Stimulated activated CD8-positive, alpha-beta memory T cell treated with anti-CD3 and anti-CD28 coated beads, Interleukin-7, amount 100 ng/mL, for 4 hours (primary cell): ENCODE data around the gene VMP1.

Source experiments
- DNase-seq, 2 donors: peaks; one replicate each; pipeline ENCODE4 v3.0.0-alpha.2; 2020; ENCODE audit warnings: low read depth in 2 of 2

Gene VMP1

DNA sequence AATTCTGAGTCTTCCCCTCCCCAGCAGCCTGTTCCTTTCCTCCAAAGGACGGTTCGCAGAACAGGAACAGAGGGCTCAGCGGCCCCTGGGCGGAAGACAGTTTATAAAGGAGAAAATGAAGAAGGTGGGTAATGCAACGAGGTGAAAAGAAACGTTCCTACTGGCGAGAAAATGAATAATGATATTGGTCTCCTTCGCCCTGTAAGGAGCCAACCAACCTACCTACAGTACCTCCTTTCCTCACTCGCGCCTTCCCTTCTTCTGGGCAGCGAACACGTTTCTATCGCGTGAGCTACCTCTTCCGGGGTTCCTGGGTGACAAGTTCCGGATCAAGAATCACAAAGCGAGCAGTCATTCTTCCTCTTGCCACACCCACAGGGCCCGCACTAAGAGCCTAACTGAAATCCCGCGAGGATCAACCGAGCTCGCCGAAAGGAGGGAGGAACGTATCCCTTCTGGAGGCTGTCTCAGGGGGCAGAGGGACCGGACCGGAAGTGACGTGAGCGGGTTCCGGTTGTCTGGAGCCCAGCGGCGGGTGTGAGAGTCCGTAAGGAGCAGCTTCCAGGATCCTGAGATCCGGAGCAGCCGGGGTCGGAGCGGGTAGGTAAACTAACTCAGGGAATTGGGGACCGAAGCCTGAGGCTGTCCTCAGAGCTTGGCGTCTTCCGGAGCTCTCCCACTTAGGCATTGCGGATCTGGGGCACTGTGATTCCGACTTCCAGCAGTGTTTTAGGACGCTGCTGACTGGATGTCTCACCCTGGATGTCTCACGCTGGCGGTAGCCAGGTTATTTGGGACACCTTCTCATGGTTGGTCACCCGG is at the start of gene VMP1, which contains the start of gene PTRH2:
Gene VMP1 (plus strand): TSS at position 506 of the 822 bp plus-strand sequence. CDS start 23,793 bp downstream, outside the sequence.
Gene PTRH2 (minus strand): TSS at position 282 of the 822 bp plus-strand sequence. CDS start 9,452 bp downstream, outside the sequence.
- peak; percentile 86 to 89 for DNase-seq

GRCh38 chr17:59666235-59666634 is 41.2 kb upstream of the VMP1 start:
- no peak for DNase-seq

DNA sequence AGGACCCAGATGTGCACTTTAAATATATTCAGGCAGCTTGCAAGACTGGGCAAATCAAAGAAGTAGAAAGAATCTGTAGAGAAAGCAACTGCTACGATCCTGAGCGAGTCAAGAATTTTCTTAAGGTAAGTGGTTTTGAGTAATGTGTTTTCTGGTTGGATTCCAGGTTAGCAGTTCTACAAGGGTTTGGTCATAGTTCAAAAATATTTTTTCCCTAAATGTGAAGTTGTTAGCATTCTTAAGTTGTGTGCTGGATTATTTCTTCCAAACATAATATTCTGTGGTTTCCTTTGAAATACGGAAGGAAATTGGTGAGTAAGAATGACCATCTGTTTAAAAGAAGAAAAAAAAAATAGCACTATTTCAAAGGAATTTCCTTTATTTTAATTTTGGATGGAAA is 38.6 kb upstream of the VMP1 start:
- no peak for DNase-seq

- DNase-seq, result no peak
These were observed 38.0 kb upstream of the VMP1 start for GRCh38 chr17:59669411-59669810.

GRCh38 chr17:59669944-59670343 is 37.5 kb upstream of the VMP1 start:
- DNase-seq, result no peak

GRCh38 chr17:59671386-59671785 is 36.1 kb upstream of the VMP1 start:
- DNase-seq, result no peak

DNA sequence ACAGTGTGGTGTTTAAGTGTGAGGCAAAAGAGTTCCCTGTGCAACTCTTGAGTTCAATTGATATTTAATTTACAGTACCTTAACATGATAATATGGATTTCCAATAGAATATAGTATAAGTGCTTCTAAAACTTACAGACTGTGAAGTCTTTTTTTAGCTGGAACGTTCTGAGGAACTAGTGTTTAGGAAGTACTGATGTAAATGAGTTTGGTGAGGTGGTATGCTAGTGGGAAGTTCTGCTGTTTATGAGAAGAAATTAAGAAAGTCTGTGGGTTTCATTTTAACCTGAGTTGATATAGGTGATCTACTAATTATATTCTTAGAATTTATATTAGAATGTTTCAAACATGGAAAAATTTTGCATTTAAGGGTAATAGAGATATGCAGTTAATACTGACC is 32.2 kb upstream of the VMP1 start:
- DNase-seq, result no peak

GRCh38 chr17:59676716-59677115 is 30.7 kb upstream of the VMP1 start:
- DNase-seq, result no peak

- DNase-seq, result no peak
These were observed 28.5 kb upstream of the VMP1 start for GRCh38 chr17:59678918-59679317.

GRCh38 chr17:59680314-59680713 is 27.1 kb upstream of the VMP1 start:
- DNase-seq, result no peak

DNA sequence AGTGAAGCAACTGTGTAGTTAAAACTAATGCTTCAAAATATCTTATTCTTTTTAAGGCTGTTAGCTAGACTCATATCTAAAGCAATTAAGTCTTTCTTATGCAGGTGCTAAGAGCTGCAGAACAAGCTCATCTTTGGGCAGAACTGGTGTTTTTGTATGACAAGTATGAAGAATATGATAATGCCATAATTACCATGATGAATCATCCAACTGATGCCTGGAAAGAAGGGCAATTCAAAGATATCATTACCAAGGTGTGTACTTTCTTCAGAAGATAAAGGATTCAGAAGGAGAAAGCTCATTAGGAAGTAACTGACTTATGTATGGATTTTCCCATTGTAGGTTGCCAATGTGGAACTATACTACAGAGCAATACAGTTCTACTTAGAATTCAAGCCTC is 24.2 kb upstream of the VMP1 start:
- no peak for DNase-seq

DNA sequence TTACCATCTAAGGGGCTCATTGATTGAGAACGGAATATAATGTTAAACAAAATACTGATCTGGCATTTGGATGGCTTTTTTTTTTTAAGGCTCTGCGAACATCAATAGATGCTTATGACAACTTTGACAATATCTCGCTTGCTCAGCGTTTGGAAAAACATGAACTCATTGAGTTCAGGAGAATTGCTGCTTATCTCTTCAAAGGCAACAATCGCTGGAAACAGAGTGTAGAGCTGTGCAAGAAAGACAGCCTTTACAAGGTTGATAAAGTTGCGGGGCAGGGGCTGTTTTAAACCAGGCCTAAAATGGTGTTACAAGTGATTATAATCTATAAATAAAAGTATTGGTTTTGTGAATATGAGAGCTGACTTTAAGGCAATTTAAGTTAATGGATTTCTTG is 22.5 kb upstream of the VMP1 start:
- no peak for DNase-seq

GRCh38 chr17:59688008-59688407 is 19.4 kb upstream of the VMP1 start:
- no peak for DNase-seq

GRCh38 chr17:59688496-59688895 is 19.0 kb upstream of the VMP1 start:
- DNase-seq, result no peak

- no peak for DNase-seq
These were observed 13.9 kb upstream of the VMP1 start for GRCh38 chr17:59693582-59693981.

DNA sequence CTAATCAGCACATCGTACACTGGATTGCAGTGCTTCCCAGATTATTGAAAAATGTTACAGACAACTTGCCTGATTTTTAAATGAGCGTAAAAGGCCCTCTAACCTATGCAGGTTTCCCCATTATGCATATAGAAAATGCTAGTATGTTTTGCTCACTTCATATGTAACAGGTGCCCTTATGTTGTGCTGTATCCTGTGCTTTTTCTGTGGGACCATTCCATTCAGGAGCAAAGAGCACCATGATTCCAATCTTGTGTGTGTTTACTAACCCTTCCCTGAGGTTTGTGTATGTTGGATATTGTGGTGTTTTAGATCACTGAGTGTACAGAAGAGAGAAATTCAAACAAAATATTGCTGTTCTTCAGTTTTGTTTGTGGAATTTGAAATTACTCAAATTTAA is 13.1 kb upstream of the VMP1 start:
- no peak for DNase-seq

DNA sequence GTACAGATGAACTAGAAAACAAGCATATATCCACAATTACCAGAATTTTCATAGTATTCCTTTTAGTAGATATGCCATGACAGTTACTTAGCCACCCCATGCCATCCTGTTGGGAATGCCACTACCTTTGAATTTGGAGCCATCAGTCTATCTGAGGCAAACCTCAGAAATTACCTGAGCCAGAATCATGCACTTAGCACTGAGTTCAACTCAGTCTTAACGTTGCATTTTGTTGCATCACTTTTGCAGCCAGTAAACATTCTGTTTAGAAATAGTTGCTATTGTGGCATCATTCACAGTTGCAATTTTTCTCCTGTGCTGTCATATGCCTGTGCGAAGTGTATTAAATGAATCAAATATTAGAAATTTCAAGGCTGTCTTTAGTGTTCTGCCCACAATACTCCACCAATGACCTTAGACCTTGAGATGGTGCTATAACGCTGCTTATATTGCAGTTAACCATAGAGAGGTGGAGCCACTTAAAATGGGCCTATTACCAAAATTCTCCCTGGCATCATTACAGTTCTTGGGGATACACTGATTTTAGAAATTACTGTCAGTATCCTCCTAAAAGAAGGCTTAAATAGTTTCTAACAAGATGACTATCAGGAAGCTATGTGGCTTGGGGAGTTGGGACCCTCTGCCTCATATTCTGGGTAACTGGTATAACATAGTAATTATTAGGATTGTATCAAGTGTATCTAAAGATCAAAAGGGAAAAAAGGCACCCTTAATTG is 11.3 kb upstream of the VMP1 start:
- no peak for DNase-seq

DNA sequence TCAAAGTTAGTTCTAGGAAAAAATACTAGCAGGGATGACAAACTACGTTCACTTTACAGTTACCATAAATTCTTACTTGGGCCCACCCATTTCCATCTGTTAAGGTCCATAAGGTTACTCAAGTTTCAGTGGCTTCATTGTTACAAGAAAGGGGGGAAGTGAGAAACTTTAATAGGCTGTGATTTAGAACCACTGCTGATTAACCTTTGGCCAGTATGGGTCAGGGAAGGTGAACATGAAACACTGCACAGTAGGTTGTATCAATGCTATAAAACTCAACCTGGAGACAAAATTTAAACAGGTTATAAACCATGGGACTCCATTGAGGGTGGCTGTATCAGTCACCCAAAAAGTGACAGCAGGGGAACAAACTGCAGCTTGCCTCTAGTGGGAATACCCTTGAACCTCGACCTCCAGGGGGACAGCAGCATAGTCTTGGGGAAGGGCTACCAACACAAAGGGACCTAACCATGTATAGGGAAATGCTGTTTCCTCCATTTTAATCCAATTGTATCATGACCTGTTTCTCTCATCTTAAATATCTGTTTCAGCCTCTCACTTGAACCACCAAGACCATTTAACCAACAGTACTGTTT is 10.7 kb upstream of the VMP1 start:
- no peak for DNase-seq

- no peak for DNase-seq
These were observed 9.3 kb upstream of the VMP1 start for GRCh38 chr17:59698143-59698542.

DNA sequence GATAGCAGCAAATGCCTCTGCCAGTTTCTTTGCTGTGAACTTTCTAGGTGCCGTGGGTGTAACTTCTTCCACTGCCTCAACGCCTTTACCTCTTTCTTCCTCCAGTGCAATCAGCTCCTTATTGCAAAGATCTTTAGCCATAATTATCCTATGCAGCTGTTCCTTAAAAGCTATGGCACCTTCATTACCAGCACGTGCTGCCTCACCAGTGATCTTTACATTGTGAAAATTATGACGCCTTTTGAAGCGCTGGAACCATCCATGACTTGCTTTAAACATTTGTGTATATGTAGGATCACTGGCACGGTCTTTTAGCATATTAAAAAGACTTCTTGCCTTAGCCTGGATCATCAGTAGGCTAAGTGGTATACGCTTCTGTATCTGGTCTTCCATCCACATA is 8.2 kb upstream of the VMP1 start:
- DNase-seq, result no peak

GRCh38 chr17:59699786-59700185 is 7.7 kb upstream of the VMP1 start:
- DNase-seq, result no peak

GRCh38 chr17:59702304-59702703 is 5.2 kb upstream of the VMP1 start:
- no peak for DNase-seq

GRCh38 chr17:59707971-59708430 is 547 bp downstream of the VMP1 start:
- DNase-seq, result no peak
